ENCODE results near the gene CDH4. TPM values are rescaled to one million over a fixed set of nuclear protein-coding genes. Genes with fewer than 3 reads are reported as not detected.

Gene CDH4
- total and polyA plus RNA-seq, 2 of the 13 experiments (the other 11 are each of a cell fraction or from before 2014, with no cell fraction given), result not detected

GRCh38 chr20:61865353-61865752 is 613.3 kb downstream of the CDH4 start:
- no peaks in the 10 kb centered on the region for H4K20me1 ChIP-seq (ENCODE audit: insufficient read depth, low read length)
- ATAC-seq (no peak), DNase-seq (ENCODE audit: low spot score) (no peak), FAIRE-seq (peak; percentile 52)
- peaks cover 6% of the 10 kb centered on the region; the same call in 1 of the 2 replicates for H3K9me3 ChIP-seq (ENCODE audit: low read length)
- CTCF ChIA-PET (ENCODE audit: low intra/inter-chr PET ratio, low total read pairs), result no interaction called here
- no TSS peak for BruUV-seq (replicated peaks)
- no peaks in the 10 kb centered on the region for H3K36me3 ChIP-seq (replicated peaks in 1 of 2; ENCODE audit: control insufficient read depth in 1 of 2, insufficient read depth in 2 of 2, low read length in 2 of 2)
- intact Hi-C loops (cut with micrococcal nuclease; ENCODE audit: unreplicated experiment), result no loop called here
- H3K4me3 ChIP-seq (replicated peaks in 1 of 3; ENCODE audit: insufficient read depth in 1 of 3, low read depth in 2 of 3, low read length in 3 of 3), result no peak overlapping the region
- no peaks in the 10 kb centered on the region for H3K4me1 ChIP-seq (ENCODE audit: insufficient read depth, low read length)
- POLR2A ChIA-PET, result no interaction called here
- H3K79me2 ChIP-seq (ENCODE audit: insufficient read depth, low read length), result no peaks in the 10 kb centered on the region
- no peak for TF ChIP-seq ZNF280D (CRISPR knock-in tag; IDR thresholded peaks at IDR 0.05)
- TF ChIP-seq ZNF18 (CRISPR knock-in tag; IDR thresholded peaks at IDR 0.05; ENCODE audit: insufficient replicate concordance), result no peak
- no peak for TF ChIP-seq ARHGAP35 (CRISPR knock-in tag; IDR thresholded peaks at IDR 0.05; ENCODE audit: borderline replicate concordance)
- TF ChIP-seq RXRB (CRISPR knock-in tag; IDR thresholded peaks at IDR 0.05; ENCODE audit: borderline replicate concordance), result no peak
- peaks cover 21 to 88% of the 10 kb centered on the region in 2 experiments for H3K27me3 ChIP-seq (ENCODE audit: control insufficient read depth in 1 of 2, insufficient read depth in 2 of 2, low read length in 2 of 2)
- no peak overlapping the region for H3K27ac ChIP-seq (ENCODE audit: extremely low read length, insufficient read depth, low read length)
- in situ Hi-C loops (cut with HindIII; ENCODE audit: extremely low pct_ligation_motif_present, low pct_unique_long_range_greater_than_20kb), result no loop called here
- H2AFZ ChIP-seq (ENCODE audit: low read length), result no peak overlapping the region
- 10% methylated on average over 1 of the region's 1 CpG for WGBS (ENCODE audit: low lambda C conversion rate)
- H3K4me2 ChIP-seq (ENCODE audit: low read depth, low read length), result no peak overlapping the region
- H3K9ac ChIP-seq (ENCODE audit: insufficient read depth, low read depth, low read length), result no peak overlapping the region

Data from HepG2 (cell line).